SK-N-SH (cell line): ENCODE measurements around the gene GALNS. TPM values are rescaled to one million over a fixed set of nuclear protein-coding genes. Genes with fewer than 3 reads are reported as not detected.

Experiments
- CTCF ChIA-PET: fragments of 300-600, 350-600 bp; formaldehyde crosslinking; extraction: SDS; loops from one replicate; lab custom pipeline; 2021; lab: Yijun Ruan, JAX
- POLR2A ChIA-PET: fragments of 350-600 bp; sonication (Branson Sonifier 250); formaldehyde crosslinking; extraction: SDS; loops from one replicate; lab custom pipeline; 2020; ENCODE audit warnings: antibody characterized with exemption, inconsistent platforms; lab: Yijun Ruan, JAX
- DNase-seq: peaks from one replicate; pipeline ENCODE4 v3.0.0; 2012
- H2AFZ ChIP-seq: fragments of 200-600 bp; sonication (generic); 2 replicates; pipeline ENCODE4 v1.8.1; 2016; ENCODE audit warnings: antibody characterized with exemption, mild to moderate bottlenecking, low read depth
- H3F3A ChIP-seq: fragments of 200-600 bp; sonication (generic); replicated peaks from 2 replicates; pipeline ENCODE3; 2016; ENCODE audit warnings: antibody characterized with exemption, mild to moderate bottlenecking; ENCODE audit not compliant: insufficient read depth
- H3K27ac ChIP-seq, 2 experiments: fragments of 200-500 bp in 1 of 2; fragments of 200-600 bp in 1 of 2; sonication (Bioruptor generic) in 1 of 2; sonication (generic), shearing (Covaris generic) in 1 of 2; 2 replicates each; pipeline versions ENCODE4 v1.5.1 to v1.6.1; 2014 to 2016; ENCODE audit warnings: low read depth in 2 of 2, inconsistent platforms in 1 of 2, low read length in 1 of 2, mild to moderate bottlenecking in 1 of 2, mixed read lengths in 1 of 2
- H3K27me3 ChIP-seq: fragments of 200-600 bp; sonication (generic), shearing (Covaris generic); 2 replicates; pipeline ENCODE4 v1.6.1; 2016; ENCODE audit warnings: mixed run types; ENCODE audit not compliant: insufficient read depth
- H3K36me3 ChIP-seq, 2 experiments: fragments of 200-500 bp in 1 of 2; fragments of 200-600 bp in 1 of 2; sonication (Bioruptor generic) in 1 of 2; sonication (generic) in 1 of 2; replicated peaks in 1 of 2; 2 replicates each; pipeline versions ENCODE3 to v1.5.1; 2014 to 2016; ENCODE audit warnings: low read length in 1 of 2, mild to moderate bottlenecking in 1 of 2; ENCODE audit not compliant: insufficient read depth in 2 of 2, control insufficient read depth in 1 of 2
- H3K4me1 ChIP-seq, 2 experiments: fragments of 200-500 bp in 1 of 2; fragments of 200-600 bp in 1 of 2; sonication (Bioruptor generic) in 1 of 2; sonication (generic), shearing (Covaris generic) in 1 of 2; 2 replicates each; pipeline versions ENCODE4 v1.5.1 to v1.6.1; 2014 to 2016; ENCODE audit warnings: low read depth in 1 of 2, low read length in 1 of 2, mixed run types in 1 of 2; ENCODE audit not compliant: insufficient read depth in 2 of 2, control insufficient read depth in 1 of 2
- H3K4me2 ChIP-seq: fragments of 200-600 bp; sonication (generic), shearing (Covaris generic); 2 replicates; pipeline ENCODE4 v1.6.1; 2017; ENCODE audit warnings: mixed run types
- H3K4me3 ChIP-seq, 2 experiments: fragments of 200-500 bp in 1 of 2; fragments of 200-600 bp in 1 of 2; sonication (Bioruptor generic) in 1 of 2; sonication (generic), shearing (Covaris generic) in 1 of 2; 2 replicates each; pipeline versions ENCODE4 v1.5.1 to v1.8.1; 2014 to 2016; ENCODE audit warnings: low read depth in 2 of 2, inconsistent platforms in 1 of 2, low read length in 1 of 2, mild to moderate bottlenecking in 1 of 2, mixed read lengths in 1 of 2, moderate library complexity in 1 of 2
- H3K79me2 ChIP-seq: fragments of 200-600 bp; sonication (generic); 2 replicates; pipeline ENCODE4 v1.8.1; 2017; ENCODE audit warnings: mild to moderate bottlenecking; ENCODE audit not compliant: insufficient read depth
- H3K9ac ChIP-seq: fragments of 200-600 bp; sonication (generic); 2 replicates; pipeline ENCODE4 v1.6.1; 2017; ENCODE audit warnings: mixed run types
- H3K9me2 ChIP-seq: fragments of 200-600 bp; sonication (generic); 2 replicates; pipeline ENCODE4 v1.6.1; 2017; ENCODE audit warnings: mixed run types
- H3K9me3 ChIP-seq: fragments of 200-600 bp; sonication (generic); 2 replicates; pipeline ENCODE4 v1.6.1; 2017; ENCODE audit warnings: mixed run types, mild to moderate bottlenecking, moderate library complexity
- H4K20me1 ChIP-seq: fragments of 200-600 bp; sonication (generic); 2 replicates; pipeline ENCODE4 v1.6.1; 2017; ENCODE audit warnings: mild to moderate bottlenecking, mixed run types; ENCODE audit not compliant: insufficient read depth
- CHD2 ChIP-seq: fragments of 150-350 bp; IDR thresholded peaks from 2 replicates; pipeline ENCODE4 v1.6.1; 2018; ENCODE audit warnings: low read length; ENCODE audit not compliant: partially characterized antibody
- EZH2phosphoT487 ChIP-seq: fragments of 200-600 bp; sonication (generic); IDR thresholded peaks from 2 replicates; pipeline ENCODE4 v1.6.1; 2017; ENCODE audit warnings: low read depth, mixed run types, mild to moderate bottlenecking, antibody characterized with exemption, moderate library complexity, borderline replicate concordance
- FOSL2 ChIP-seq: IDR thresholded peaks from 2 replicates; pipeline ENCODE4 v1.4.0; 2012; ENCODE audit warnings: low read depth, mild to moderate bottlenecking, moderate library complexity, borderline replicate concordance
- FOXJ3 ChIP-seq: sonication (generic); formaldehyde crosslinking; IDR thresholded peaks from 2 replicates; pipeline ENCODE4 v1.5.1; 2020; ENCODE audit warnings: mild to moderate bottlenecking, missing genetic modification reagents
- GABPA ChIP-seq: IDR thresholded peaks from 2 replicates; pipeline ENCODE4 v1.4.0; 2012; ENCODE audit warnings: low read depth, mild to moderate bottlenecking
- GATA2 ChIP-seq: sonication (generic); formaldehyde crosslinking; IDR thresholded peaks from 2 replicates; pipeline ENCODE4 v1.5.0; 2020; ENCODE audit warnings: mild to moderate bottlenecking, missing genetic modification reagents
- IRF3 ChIP-seq: fragments of 150-350 bp; IDR thresholded peaks from 2 replicates; pipeline ENCODE4 v1.6.1; 2016; ENCODE audit warnings: mild to moderate bottlenecking, low read depth, low read length
- SIN3A ChIP-seq: IDR thresholded peaks from 2 replicates; pipeline ENCODE4 v1.6.1; 2012; ENCODE audit warnings: low read depth, mild to moderate bottlenecking, low read length, moderate library complexity, borderline replicate concordance
- TCF12 ChIP-seq: IDR thresholded peaks from 2 replicates; pipeline ENCODE4 v1.4.0; 2012
- USF1 ChIP-seq: IDR thresholded peaks from 2 replicates; pipeline ENCODE4 v1.4.0; 2012; ENCODE audit warnings: low read depth, borderline replicate concordance
- YY1 ChIP-seq: IDR thresholded peaks from 2 replicates; pipeline ENCODE4 v1.4.0; 2012; ENCODE audit warnings: low read depth, mild to moderate bottlenecking
- WGBS: methylation state at CpG from one replicate; pipeline ENCODE4 v1.1.6; 2017; ENCODE audit warnings: low lambda C conversion rate; 5-methylcytosine and 5-hydroxymethylcytosine counted together
- polyA plus RNA-seq, 3 experiments: library from polyadenylated mRNA; depleted of rRNA; stranded (reverse); fragments of >200 nt; gene quantifications; 2 replicates each; pipeline ENCODE4 v1.2.3, GENCODE V29; 2012

Gene GALNS
- polyA plus RNA-seq, 1 of the 3 experiments (the other 2 are of a cell fraction), result 16.5 TPM

- 33% methylated on average over 16 of the region's 36 CpGs for WGBS
Measured at GRCh38 chr16:88880226-88881006, 23.7 kb upstream of the GALNS start.

GRCh38 chr16:88879788-88880055 is 23.0 kb upstream of the GALNS start:
- Histone ChIP-seq H3F3A (no peaks in the 10 kb centered on the region), H3K9me3 (no peaks in the 10 kb centered on the region), H2AFZ (no peak overlapping the region), H3K4me2 (no peak overlapping the region), H3K27me3 (peaks cover 81% of the 10 kb centered on the region), H3K9ac (no peak overlapping the region), H3K4me3 (no peak overlapping the region), H4K20me1 (0 out of 2 replicates have a peak, but pooled peaks cover 3% of the 10 kb centered on the region)
- POLR2A ChIA-PET, result no interaction called here
- CTCF ChIA-PET, result interaction anchor here (1.0 to 1.6 kb wide), 3 partner anchors 22 to 137 kb away, joined by 3 to 4 read pairs (median 3); no protein-coding TSS in a partner anchor
- WGBS, result 33% methylated on average over 2 of the region's 11 CpGs
- no peak for TF ChIP-seq TCF12
- no peak for TF ChIP-seq GATA2
- no peak for TF ChIP-seq YY1
- TF ChIP-seq USF1, result no peak
- no peak for TF ChIP-seq GABPA
- no peak for TF ChIP-seq CHD2
- no peak for TF ChIP-seq FOSL2
- TF ChIP-seq IRF3, result no peak
- TF ChIP-seq, all 33 proteins: peak for 0
- H3K79me2 ChIP-seq, result no peaks in the 10 kb centered on the region
- no peak overlapping the region for H3K27ac ChIP-seq
- H3K4me1 ChIP-seq, result peaks cover 0 to 3% of the 10 kb centered on the region in 2 experiments; a peak in 1 of 4 replicates
- no peak for DNase-seq
- H3K36me3 ChIP-seq, result no peaks in the 10 kb centered on the region
- no peaks in the 10 kb centered on the region for H3K9me2 ChIP-seq

More at GRCh38 chr16:88880226-88881006, 23.7 kb upstream of the GALNS start:
- H3K79me2 ChIP-seq, result no peaks in the 10 kb centered on the region
- H4K20me1 ChIP-seq, result 0 out of 2 replicates have a peak, but pooled peaks cover 3% of the 10 kb centered on the region
- no peak overlapping the region for H2AFZ ChIP-seq
- H3K4me1 ChIP-seq, result peaks cover 0 to 3% of the 10 kb centered on the region in 2 experiments; a peak in 1 of 4 replicates
- H3K4me2 ChIP-seq, result peak overlapping the region; percentile 52; the same call in 1 of the 2 replicates
- H3K27me3 ChIP-seq, result peaks cover 74% of the 10 kb centered on the region
- CTCF ChIA-PET, result interaction anchor here (0.7 to 2.4 kb wide), 9 partner anchors 9 to 144 kb away, joined by 3 to 8 read pairs (median 4); no protein-coding TSS in a partner anchor
- H3K9ac ChIP-seq, result no peak overlapping the region
- no peaks in the 10 kb centered on the region for H3K9me3 ChIP-seq
- H3K4me3 ChIP-seq, result no peak overlapping the region
- H3K27ac ChIP-seq, result no peak overlapping the region
- POLR2A ChIA-PET, result no interaction called here
- no peaks in the 10 kb centered on the region for H3K9me2 ChIP-seq
- H3F3A ChIP-seq, result no peaks in the 10 kb centered on the region
- no peak for DNase-seq
- no peaks in the 10 kb centered on the region for H3K36me3 ChIP-seq
- no peak for TF ChIP-seq EZH2phosphoT487
- TF ChIP-seq IRF3, result no peak
- no peak for TF ChIP-seq FOXJ3
- no peak for TF ChIP-seq GATA2
- TF ChIP-seq SIN3A, result no peak
